Measurements from ENCODE around the gene RMND5A. TPM values are rescaled to one million over a fixed set of nuclear protein-coding genes. Genes with fewer than 3 reads are reported as not detected.

Gene RMND5A
- total RNA-seq, 4 donors from 2014 or later = 40.6 to 94.7 (median 68.5) TPM

DNA sequence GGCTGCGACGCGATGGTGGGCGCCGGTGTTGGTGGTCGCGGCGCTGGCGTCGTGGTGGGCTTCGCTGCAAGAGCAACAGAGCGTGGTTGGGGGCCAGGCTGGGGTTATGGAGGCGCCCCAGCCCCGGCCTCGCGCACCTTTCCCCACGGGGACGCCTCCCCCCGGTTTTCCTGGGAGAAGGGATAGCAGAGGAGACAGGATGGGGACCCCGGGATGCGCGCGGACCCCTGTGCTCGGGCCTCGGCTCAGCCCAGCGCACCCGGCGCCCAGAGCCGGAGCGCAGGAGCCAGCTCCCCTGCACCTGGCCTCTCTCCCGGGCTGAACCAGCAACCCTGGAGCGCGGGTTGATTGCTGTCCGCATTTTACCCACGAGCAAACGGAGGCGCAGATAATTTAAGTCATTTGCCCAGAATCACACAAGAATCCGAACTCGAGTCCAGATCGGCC is 69.6 kb downstream of the RMND5A start:
- 18% methylated on average over 16 of the region's 40 CpGs for WGBS
- no peaks in the 10 kb centered on the region for H3K36me3 ChIP-seq
- DNase-seq (ENCODE audit: low spot score in 2 of 2) = no peak
- no peak for TF ChIP-seq POLR2A (IDR thresholded peaks at IDR 0.05)
- TF ChIP-seq EP300 (IDR thresholded peaks at IDR 0.05) = no peak
- TF ChIP-seq POLR2AphosphoS5 (IDR thresholded peaks at IDR 0.05) = no peak
- TF ChIP-seq, protein P1, sequence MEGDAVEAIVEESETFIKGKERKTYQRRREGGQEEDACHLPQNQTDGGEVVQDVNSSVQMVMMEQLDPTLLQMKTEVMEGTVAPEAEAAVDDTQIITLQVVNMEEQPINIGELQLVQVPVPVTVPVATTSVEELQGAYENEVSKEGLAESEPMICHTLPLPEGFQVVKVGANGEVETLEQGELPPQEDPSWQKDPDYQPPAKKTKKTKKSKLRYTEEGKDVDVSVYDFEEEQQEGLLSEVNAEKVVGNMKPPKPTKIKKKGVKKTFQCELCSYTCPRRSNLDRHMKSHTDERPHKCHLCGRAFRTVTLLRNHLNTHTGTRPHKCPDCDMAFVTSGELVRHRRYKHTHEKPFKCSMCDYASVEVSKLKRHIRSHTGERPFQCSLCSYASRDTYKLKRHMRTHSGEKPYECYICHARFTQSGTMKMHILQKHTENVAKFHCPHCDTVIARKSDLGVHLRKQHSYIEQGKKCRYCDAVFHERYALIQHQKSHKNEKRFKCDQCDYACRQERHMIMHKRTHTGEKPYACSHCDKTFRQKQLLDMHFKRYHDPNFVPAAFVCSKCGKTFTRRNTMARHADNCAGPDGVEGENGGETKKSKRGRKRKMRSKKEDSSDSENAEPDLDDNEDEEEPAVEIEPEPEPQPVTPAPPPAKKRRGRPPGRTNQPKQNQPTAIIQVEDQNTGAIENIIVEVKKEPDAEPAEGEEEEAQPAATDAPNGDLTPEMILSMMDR (IDR thresholded peaks at IDR 0.05) = no peak
- H3K27ac ChIP-seq = no peak overlapping the region
- peaks cover 37% of the 10 kb centered on the region for H3K4me1 ChIP-seq
- no peaks in the 10 kb centered on the region for H3K9me3 ChIP-seq
- peak overlapping the region; percentile 17 for H3K4me3 ChIP-seq
- peaks cover 61% of the 10 kb centered on the region for H3K27me3 ChIP-seq

DNA sequence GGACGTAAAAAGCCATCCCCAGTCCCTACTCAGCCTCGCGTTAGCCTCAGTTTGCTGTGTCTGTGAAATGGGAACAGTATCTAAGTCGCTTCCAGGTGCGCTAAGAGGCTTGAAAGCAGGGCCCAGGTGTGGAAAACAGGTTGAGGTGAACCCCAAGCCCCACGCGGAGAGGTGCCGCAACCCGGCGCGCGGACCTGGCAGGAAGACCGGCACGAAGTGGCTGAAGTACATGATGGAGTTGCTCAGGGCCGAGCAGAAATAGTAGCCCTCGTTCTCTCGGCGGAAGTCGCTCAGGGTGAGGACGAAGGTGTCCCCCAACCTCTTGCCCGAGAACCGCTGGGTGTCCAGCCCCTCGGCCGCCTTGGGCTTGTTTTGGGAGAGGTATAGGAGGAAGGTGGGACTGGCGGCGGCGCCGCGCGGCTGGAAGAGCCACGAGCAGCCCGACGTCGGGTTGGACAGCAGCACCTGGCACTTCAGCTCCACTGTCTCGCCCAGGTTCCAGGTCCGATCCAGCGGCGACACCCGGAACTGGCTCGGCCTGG is 70.1 kb downstream of the RMND5A start:
- peak overlapping the region; percentile 32 for H3K4me3 ChIP-seq
- no peaks in the 10 kb centered on the region for H3K9me3 ChIP-seq

DNA sequence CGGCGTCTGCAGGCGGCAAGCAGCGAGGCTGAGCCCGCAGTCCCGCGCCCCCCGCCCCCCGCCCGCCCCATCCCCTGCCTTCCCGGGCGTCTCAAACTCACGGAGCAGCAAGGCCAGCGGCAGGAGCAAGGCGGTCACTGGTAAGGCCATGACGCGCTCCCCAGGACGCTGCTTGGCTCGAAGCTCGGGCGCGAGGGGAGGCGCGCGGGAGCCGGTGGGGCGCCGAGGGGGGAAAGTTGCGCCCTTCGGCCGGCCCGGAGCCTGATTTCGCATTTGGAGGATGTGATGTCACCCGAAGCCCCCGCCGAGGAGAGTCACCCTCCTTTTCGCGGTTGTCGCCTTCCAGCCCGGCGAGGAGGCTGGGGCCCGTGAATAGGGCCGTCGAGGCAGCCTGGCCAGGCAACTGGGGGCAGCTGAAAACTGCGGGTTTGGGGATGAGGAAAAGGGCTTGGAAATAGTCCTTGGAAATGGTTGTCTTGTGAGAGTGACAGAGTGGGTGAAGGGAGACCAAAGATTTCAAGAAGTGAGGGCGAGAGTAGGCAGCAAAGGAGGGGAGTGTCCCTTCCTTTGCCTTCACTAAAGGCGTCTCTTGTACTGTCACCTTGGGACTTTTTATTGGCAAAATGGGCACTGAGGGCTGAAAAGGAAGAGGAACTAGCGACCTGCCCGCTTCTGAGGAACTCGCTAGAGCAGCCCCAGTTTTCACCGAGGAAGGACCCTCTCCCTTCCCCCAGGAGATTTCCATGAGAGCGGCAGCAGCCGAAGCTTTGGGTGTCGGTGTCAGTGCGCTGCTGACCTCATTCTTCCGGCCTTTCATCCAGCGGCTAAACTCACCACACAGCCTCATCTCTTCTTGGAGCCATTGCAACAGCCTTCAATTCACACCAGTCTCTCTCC is 70.8 kb downstream of the RMND5A start, which contains the start of gene CD8A:
Gene CD8A, minus strand, starts transcription at position 238 of the 897 bp plus-strand sequence. Its CDS starts 88 bp downstream, at position 150.
- WGBS = 4% methylated on average over 19 of the region's 57 CpGs

More for the DNA sequence above, 70.1 kb downstream of the RMND5A start:
- no peak for DNase-seq (ENCODE audit: low spot score in 2 of 2)
- H3K4me1 ChIP-seq = peaks cover 37% of the 10 kb centered on the region
- WGBS = 8% methylated on average over 17 of the region's 40 CpGs
- TF ChIP-seq POLR2AphosphoS5 (IDR thresholded peaks at IDR 0.05) (no peak), EP300 (IDR thresholded peaks at IDR 0.05) (no peak), POLR2A (IDR thresholded peaks at IDR 0.05) (no peak)
- TF ChIP-seq, protein P1 (IDR thresholded peaks at IDR 0.05) = no peak
- H3K27ac ChIP-seq = no peak overlapping the region
- H3K36me3 ChIP-seq = no peaks in the 10 kb centered on the region
- H3K27me3 ChIP-seq = peaks cover 66% of the 10 kb centered on the region

DNA sequence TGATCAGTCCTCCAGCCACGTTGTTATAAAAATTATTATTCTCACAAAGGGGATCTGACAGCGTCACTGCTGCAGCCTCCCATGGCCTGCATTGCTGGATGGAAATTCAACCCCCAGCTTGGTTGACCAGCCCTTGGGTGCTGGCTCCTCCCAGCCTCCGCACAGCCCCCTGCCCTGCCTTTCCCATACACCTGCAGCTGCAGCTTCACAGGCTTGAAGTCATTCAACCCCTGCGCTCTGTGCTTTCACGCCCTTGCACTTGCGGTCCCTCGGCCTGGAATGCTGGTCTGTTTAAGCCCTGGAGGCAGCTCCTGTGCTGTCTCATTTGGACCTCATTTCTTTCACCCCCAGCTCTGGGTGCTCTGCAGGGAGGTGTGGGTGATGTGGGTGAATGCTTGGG is 71.5 kb downstream of the RMND5A start:
- H3K27me3 ChIP-seq = peaks cover 69% of the 10 kb centered on the region
- WGBS = 45% methylated on average over 7 of the region's 7 CpGs
- no peak for DNase-seq (ENCODE audit: low spot score in 2 of 2)
- H3K9me3 ChIP-seq = no peaks in the 10 kb centered on the region
- peaks cover 37% of the 10 kb centered on the region for H3K4me1 ChIP-seq
- H3K27ac ChIP-seq = no peak overlapping the region
- no peaks in the 10 kb centered on the region for H3K36me3 ChIP-seq
- TF ChIP-seq, protein P1 (IDR thresholded peaks at IDR 0.05) = no peak
- TF ChIP-seq EP300 (IDR thresholded peaks at IDR 0.05) = no peak
- TF ChIP-seq POLR2AphosphoS5 (IDR thresholded peaks at IDR 0.05) = no peak
- no peak for TF ChIP-seq POLR2A (IDR thresholded peaks at IDR 0.05)
- peak overlapping the region; percentile 32 for H3K4me3 ChIP-seq

More for the DNA sequence above, 70.8 kb downstream of the RMND5A start, which contains the start of gene CD8A:
- TF ChIP-seq POLR2A (IDR thresholded peaks at IDR 0.05) (no peak), EP300 (IDR thresholded peaks at IDR 0.05) (no peak), POLR2AphosphoS5 (IDR thresholded peaks at IDR 0.05) (no peak)
- TF ChIP-seq, protein P1 (IDR thresholded peaks at IDR 0.05) = no peak
- Histone ChIP-seq H3K27me3 (peaks cover 69% of the 10 kb centered on the region), H3K9me3 (no peaks in the 10 kb centered on the region), H3K27ac (no peak within 1 kb of the TSS), H3K4me3 (peak within 1 kb of the TSS; percentile 32), H3K4me1 (peaks cover 37% of the 10 kb centered on the region), H3K36me3 (no peaks in the 10 kb centered on the region)
- DNase-seq (ENCODE audit: low spot score in 2 of 2) = no peak

DNA sequence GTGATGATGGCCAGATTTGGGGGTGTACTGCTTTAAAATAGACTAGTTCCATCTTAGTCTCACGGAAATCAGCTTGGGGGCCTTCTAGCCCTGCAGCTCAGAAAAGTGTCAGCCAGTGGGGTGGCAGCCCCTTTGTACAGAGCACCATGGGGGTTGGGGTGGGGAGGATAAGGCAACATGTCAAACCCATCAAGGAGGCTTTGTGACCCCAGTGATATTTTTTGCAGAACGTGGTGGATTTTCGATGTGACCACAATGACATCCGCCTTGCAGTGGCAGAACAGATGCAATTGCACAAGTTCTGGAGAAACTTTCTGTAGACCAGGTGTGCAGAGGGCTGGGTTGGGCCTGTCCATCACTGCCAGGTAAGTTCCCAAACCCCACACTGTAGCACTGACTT is 73.7 kb downstream of the RMND5A start:
- Histone ChIP-seq H3K9me3 (no peaks in the 10 kb centered on the region), H3K27me3 (peaks cover 66% of the 10 kb centered on the region), H3K27ac (no peak overlapping the region), H3K36me3 (no peaks in the 10 kb centered on the region), H3K4me3 (no peak overlapping the region), H3K4me1 (peaks cover 30% of the 10 kb centered on the region)
- DNase-seq (ENCODE audit: low spot score in 2 of 2) = no peak
- TF ChIP-seq POLR2A (IDR thresholded peaks at IDR 0.05) (no peak), EP300 (IDR thresholded peaks at IDR 0.05) (no peak), POLR2AphosphoS5 (IDR thresholded peaks at IDR 0.05) (no peak)
- TF ChIP-seq, protein P1 (IDR thresholded peaks at IDR 0.05) = no peak
- WGBS = 87% methylated on average over 4 of the region's 4 CpGs
